ENCODE results near the gene ARHGAP22. TPM values are rescaled to one million over a fixed set of nuclear protein-coding genes. Genes with fewer than 3 reads are reported as not detected.

The ARHGAP22 gene
- total RNA-seq, 1 experiment from 2014 or later = 9.9 TPM

- TF ChIP-seq, protein P1, sequence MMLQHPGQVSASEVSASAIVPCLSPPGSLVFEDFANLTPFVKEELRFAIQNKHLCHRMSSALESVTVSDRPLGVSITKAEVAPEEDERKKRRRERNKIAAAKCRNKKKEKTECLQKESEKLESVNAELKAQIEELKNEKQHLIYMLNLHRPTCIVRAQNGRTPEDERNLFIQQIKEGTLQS (IDR thresholded peaks at IDR 0.05) = no peak
- TF ChIP-seq EZH2 (IDR thresholded peaks at IDR 0.05) (no peak), FOSL1 (IDR thresholded peaks at IDR 0.05; ENCODE audit: low read depth) (no peak), ELF1 (IDR thresholded peaks at IDR 0.05; ENCODE audit: borderline replicate concordance, low read depth) (no peak)
These were observed 152.6 kb downstream of the ARHGAP22 start (continued) for GRCh38 chr10:48451969-48452878.

GRCh38 chr10:48450741-48451466, 154.0 kb downstream of the ARHGAP22 start:
- Histone ChIP-seq H3K27ac (ENCODE audit: low read depth, low read length) (no peak overlapping the region), H3K4me1 (ENCODE audit: control insufficient read depth in 1 of 2, insufficient read depth in 2 of 2, low read length in 2 of 2) (no peaks in the 10 kb centered on the region; a peak in 1 of 4 replicates), H3K27me3 (ENCODE audit: insufficient read depth, low read length) (no peaks in the 10 kb centered on the region), H3K9ac (ENCODE audit: low read length) (no peak overlapping the region), H3K9me3 (ENCODE audit: control insufficient read depth in 1 of 2, insufficient read depth in 1 of 2, low read depth in 1 of 2, low read length in 2 of 2) (no peaks in the 10 kb centered on the region), H4K20me1 (ENCODE audit: insufficient read depth) (no peaks in the 10 kb centered on the region), H3K4me2 (ENCODE audit: low read length) (no peak overlapping the region), H2AFZ (ENCODE audit: low read depth, low read length, poor library complexity, severe bottlenecking) (no peak overlapping the region), H3K79me2 (ENCODE audit: insufficient read depth, low read length) (no peaks in the 10 kb centered on the region), H3K4me3 (replicated peaks in 1 of 2; ENCODE audit: low read depth in 1 of 2, low read length in 2 of 2) (no peak overlapping the region), H3K36me3 (ENCODE audit: control insufficient read depth in 1 of 2, insufficient read depth in 2 of 2, low read length in 2 of 2) (no peaks in the 10 kb centered on the region), H3K9me2 (ENCODE audit: insufficient read depth) (no peaks in the 10 kb centered on the region)
- POLR2A ChIA-PET = no interaction called here
- DNase-seq (ENCODE audit: low read depth, low spot score) = no peak
- CTCF ChIA-PET = no interaction called here
- no peak for ATAC-seq
- no TSS peak for BruUV-seq (replicated peaks)
- intact Hi-C loops (cut with micrococcal nuclease) = no loop called here
- RAD21 ChIA-PET (ENCODE audit: low non-redundant PET in 1 of 2, low total read pairs in 2 of 2, uncharacterized antibody in 2 of 2, unreplicated experiment in 2 of 2) = no interaction called here
- TF ChIP-seq ZNF274 (IDR thresholded peaks at IDR 0.05; ENCODE audit: low read depth, low read length) (no peak), EZH2phosphoT487 (IDR thresholded peaks at IDR 0.05; ENCODE audit: borderline replicate concordance) (no peak), ZBTB33 (IDR thresholded peaks at IDR 0.05; ENCODE audit: extremely low read depth, insufficient replicate concordance, low read length) (no peak), JUND (IDR thresholded peaks at IDR 0.05) (no peak), EZH2 (IDR thresholded peaks at IDR 0.05) (no peak), SIN3A (IDR thresholded peaks at IDR 0.05; ENCODE audit: low read depth) (no peak), POLR2A (IDR thresholded peaks at IDR 0.05; ENCODE audit: borderline replicate concordance, extremely low read depth, insufficient read depth, insufficient read length) (no peak), MAX (IDR thresholded peaks at IDR 0.05) (no peak), TCF7L2 (IDR thresholded peaks at IDR 0.05; ENCODE audit: borderline replicate concordance, extremely low read depth, insufficient read depth, insufficient read length) (no peak), ZFX (IDR thresholded peaks at IDR 0.05) (no peak), SRF (IDR thresholded peaks at IDR 0.05; ENCODE audit: low read depth) (no peak), SP1 (IDR thresholded peaks at IDR 0.05; ENCODE audit: low read depth) (no peak), RAD21 (IDR thresholded peaks at IDR 0.05; ENCODE audit: low read depth) (no peak), CBX3 (IDR thresholded peaks at IDR 0.05; ENCODE audit: low read depth) (no peak)
- TF ChIP-seq, protein P2, sequence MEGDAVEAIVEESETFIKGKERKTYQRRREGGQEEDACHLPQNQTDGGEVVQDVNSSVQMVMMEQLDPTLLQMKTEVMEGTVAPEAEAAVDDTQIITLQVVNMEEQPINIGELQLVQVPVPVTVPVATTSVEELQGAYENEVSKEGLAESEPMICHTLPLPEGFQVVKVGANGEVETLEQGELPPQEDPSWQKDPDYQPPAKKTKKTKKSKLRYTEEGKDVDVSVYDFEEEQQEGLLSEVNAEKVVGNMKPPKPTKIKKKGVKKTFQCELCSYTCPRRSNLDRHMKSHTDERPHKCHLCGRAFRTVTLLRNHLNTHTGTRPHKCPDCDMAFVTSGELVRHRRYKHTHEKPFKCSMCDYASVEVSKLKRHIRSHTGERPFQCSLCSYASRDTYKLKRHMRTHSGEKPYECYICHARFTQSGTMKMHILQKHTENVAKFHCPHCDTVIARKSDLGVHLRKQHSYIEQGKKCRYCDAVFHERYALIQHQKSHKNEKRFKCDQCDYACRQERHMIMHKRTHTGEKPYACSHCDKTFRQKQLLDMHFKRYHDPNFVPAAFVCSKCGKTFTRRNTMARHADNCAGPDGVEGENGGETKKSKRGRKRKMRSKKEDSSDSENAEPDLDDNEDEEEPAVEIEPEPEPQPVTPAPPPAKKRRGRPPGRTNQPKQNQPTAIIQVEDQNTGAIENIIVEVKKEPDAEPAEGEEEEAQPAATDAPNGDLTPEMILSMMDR (IDR thresholded peaks at IDR 0.05 in 2 of 3, conservative IDR thresholded peaks at IDR 0.05 in 1 of 3; ENCODE audit: borderline replicate concordance in 1 of 3, insufficient read depth in 1 of 3, low read depth in 2 of 3, low read length in 2 of 3) = no peak
- TF ChIP-seq, protein P1 (IDR thresholded peaks at IDR 0.05) = no peak

All from HCT116 (cell line).